Posterior cingulate gyrus (tissue), 11 donors: ENCODE data around the gene ZNF263.
A peak's percentile ranks its signal among the peaks of the same experiment; 100 is the strongest.
"Not testable (repeated sequence)": the region's sequence is repeated elsewhere in the genome, so short reads cannot be mapped to it uniquely, and the experiment has no call there.

ENCODE experiments used
- DNase-seq, 10 donors: peaks; one replicate each; pipeline versions ENCODE4 v3.0.0 to v3.0.0-alpha.2; 2020 to 2021; ENCODE audit warnings: mixed read lengths in 3 of 10
- intact Hi-C: fragments of 100-400 bp; cut with DNase I; formaldehyde crosslinking; loops from one replicate; pipeline ENCODE4 v1.15.1; 2023

ZNF263 gene

GRCh38 chr16:3264137-3265036 is 18.9 kb upstream of the ZNF263 start:
- peak; percentile 98 to 100 (median 99) for DNase-seq
- intact Hi-C loops: loop anchor here (1.0 to 2.0 kb wide), 2 partner anchors 18 to 41 kb away; partner anchors contain the start of genes TIGD7, ZNF263 and ZNF75A

- DNase-seq: peak in 1 of 10 donors; percentile 22
- intact Hi-C loops: no loop called here
Observed at GRCh38 chr16:3266873-3267537, 16.3 kb upstream of the ZNF263 start.

GRCh38 chr16:3268294-3268693 is 15.0 kb upstream of the ZNF263 start:
- no peak for DNase-seq
- intact Hi-C loops: no loop called here

GRCh38 chr16:3270718-3271117 is 12.6 kb upstream of the ZNF263 start:
- DNase-seq, intact Hi-C loops: not testable (repeated sequence)

GRCh38 chr16:3271281-3271680 is 12.0 kb upstream of the ZNF263 start:
- intact Hi-C loops, DNase-seq: not testable (repeated sequence)

GRCh38 chr16:3274490-3274889 is 8.8 kb upstream of the ZNF263 start:
- intact Hi-C loops: no loop called here
- DNase-seq: no peak

GRCh38 chr16:3274947-3275346 is 8.3 kb upstream of the ZNF263 start:
- no peak for DNase-seq
- intact Hi-C loops: no loop called here

- DNase-seq: no peak
- intact Hi-C loops: no loop called here
Observed at GRCh38 chr16:3276679-3277078, 6.6 kb upstream of the ZNF263 start.

GRCh38 chr16:3281222-3281820 is 2.0 kb upstream of the ZNF263 start:
- no peak for DNase-seq
- intact Hi-C loops: loop anchor here (5.0 kb wide), 1 partner anchor 176 kb away; no protein-coding TSS in a partner anchor

- intact Hi-C loops: loop anchor here (1.0 to 5.0 kb wide), 4 partner anchors 17 to 175 kb away; partner anchors contain the start of genes ZNF174, ZNF200 and ZSCAN32
- peak in 1 of 10 donors; percentile 85 for DNase-seq
Observed at GRCh38 chr16:3282103-3282729, 1.1 kb upstream of the ZNF263 start.

GRCh38 chr16:3283543-3284447 is 504 bp downstream of the ZNF263 start:
- peak in 2 of 10 donors; percentile 22 to 87 for DNase-seq
- intact Hi-C loops: loop anchor here (1.0 to 5.0 kb wide), 4 partner anchors 19 to 174 kb away; partner anchors contain the start of genes TIGD7, ZNF174, ZNF75A and ZSCAN32

- intact Hi-C loops: no loop called here
- DNase-seq: no peak
Observed at GRCh38 chr16:3285131-3285530, 1.8 kb downstream of the ZNF263 start.

GRCh38 chr16:3289998-3290673 is 6.8 kb downstream of the ZNF263 start:
- no peak for DNase-seq
- intact Hi-C loops: no loop called here

- DNase-seq: no peak
- intact Hi-C loops: no loop called here
Observed at GRCh38 chr16:3292604-3293003, 9.3 kb downstream of the ZNF263 start.

GRCh38 chr16:3295209-3295608 is 11.9 kb downstream of the ZNF263 start:
- intact Hi-C loops: no loop called here
- DNase-seq: no peak

GRCh38 chr16:3295783-3296182 is 12.5 kb downstream of the ZNF263 start:
- intact Hi-C loops: no loop called here
- DNase-seq: peak in 1 of 10 donors; percentile 86

GRCh38 chr16:3304370-3304769 is 21.1 kb downstream of the ZNF263 start:
- intact Hi-C loops: loop anchor here (2.0 to 10.0 kb wide), 2 partner anchors 60 to 96 kb away; partner anchors contain the start of genes ZNF174 and ZSCAN32
- DNase-seq: no peak
